ENCODE measurements around the gene FAM187B.

FAM187B gene

DNA sequence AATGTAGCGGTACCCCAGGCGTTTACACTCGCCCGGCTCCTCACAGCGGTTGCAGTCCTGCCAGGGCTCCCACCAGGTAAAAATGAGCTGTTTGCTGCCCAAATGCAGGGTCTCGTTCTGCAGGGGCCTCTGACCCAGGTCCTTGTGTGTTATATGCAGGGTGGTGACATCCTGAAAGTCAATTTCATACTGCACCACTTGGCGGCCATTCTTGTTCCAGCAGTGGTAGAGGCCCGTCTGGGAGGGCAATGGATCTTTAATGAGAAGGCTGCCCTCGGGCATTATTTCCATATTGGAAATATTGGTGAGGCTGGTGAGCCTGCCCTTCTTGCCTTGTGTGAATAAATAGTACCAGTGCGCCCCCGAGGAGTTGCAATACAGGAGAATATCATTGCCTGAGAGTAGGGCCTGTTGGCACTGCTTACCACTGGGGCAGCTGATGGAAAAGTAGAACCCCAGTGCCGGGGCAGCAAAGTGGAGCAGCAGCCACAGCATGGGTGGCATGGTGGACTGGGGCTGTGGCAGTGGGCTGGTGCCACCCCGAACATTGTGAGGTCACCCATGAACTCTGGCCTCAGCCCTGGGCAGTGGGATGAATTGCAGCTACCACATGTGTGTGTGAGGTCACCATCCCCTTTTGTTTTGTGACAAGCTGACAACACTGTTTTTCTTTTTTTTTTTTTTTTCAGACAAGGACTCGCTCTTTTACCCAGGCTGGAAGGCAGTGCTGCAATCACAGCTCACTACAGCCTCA lies at the start of gene FAM187B:
Gene FAM187B, minus strand, starts transcription at position 563 of the 754 bp plus-strand sequence. Its CDS starts 59 bp downstream, at position 504.
- Histone ChIP-seq H3F3A (ENCODE audit: insufficient read depth, low read length) (no peaks in the 10 kb centered on the region), H3K9ac (ENCODE audit: low read length) (no peak within 1 kb of the TSS), H3K27ac (ENCODE audit: low read depth, low read length, poor library complexity, severe bottlenecking) (no peak within 1 kb of the TSS), H2AFZ (ENCODE audit: low read length) (no peak within 1 kb of the TSS), H3K4me1 (ENCODE audit: insufficient read depth, low read length, severe bottlenecking) (peaks cover 20% of the 10 kb centered on the region), H3K79me2 (ENCODE audit: insufficient read depth, low read length) (no peaks in the 10 kb centered on the region), H3K9me3 (ENCODE audit: low read length) (no peaks in the 10 kb centered on the region), H3K36me3 (ENCODE audit: insufficient read depth, low read length) (no peaks in the 10 kb centered on the region; the same call in 1 of the 2 replicates), H4K20me1 (ENCODE audit: insufficient read depth, low read length) (no peaks in the 10 kb centered on the region), H3K4me2 (ENCODE audit: low read length) (no peak within 1 kb of the TSS), H3K9me2 (ENCODE audit: low read depth, low read length) (no peaks in the 10 kb centered on the region), H3K4me3 (ENCODE audit: low read depth, low read length, poor library complexity, severe bottlenecking) (no peak within 1 kb of the TSS), H3K27me3 (ENCODE audit: insufficient read depth, low read length) (peaks cover 7% of the 10 kb centered on the region; the same call in 1 of the 2 replicates)
- TF ChIP-seq EZH2 (IDR thresholded peaks at IDR 0.05; ENCODE audit: borderline replicate concordance, low read length), result no peak
- TF ChIP-seq CTCF (IDR thresholded peaks at IDR 0.05; ENCODE audit: low read length), result peak; percentile 5; the same call in 1 of the 2 replicates

DNA sequence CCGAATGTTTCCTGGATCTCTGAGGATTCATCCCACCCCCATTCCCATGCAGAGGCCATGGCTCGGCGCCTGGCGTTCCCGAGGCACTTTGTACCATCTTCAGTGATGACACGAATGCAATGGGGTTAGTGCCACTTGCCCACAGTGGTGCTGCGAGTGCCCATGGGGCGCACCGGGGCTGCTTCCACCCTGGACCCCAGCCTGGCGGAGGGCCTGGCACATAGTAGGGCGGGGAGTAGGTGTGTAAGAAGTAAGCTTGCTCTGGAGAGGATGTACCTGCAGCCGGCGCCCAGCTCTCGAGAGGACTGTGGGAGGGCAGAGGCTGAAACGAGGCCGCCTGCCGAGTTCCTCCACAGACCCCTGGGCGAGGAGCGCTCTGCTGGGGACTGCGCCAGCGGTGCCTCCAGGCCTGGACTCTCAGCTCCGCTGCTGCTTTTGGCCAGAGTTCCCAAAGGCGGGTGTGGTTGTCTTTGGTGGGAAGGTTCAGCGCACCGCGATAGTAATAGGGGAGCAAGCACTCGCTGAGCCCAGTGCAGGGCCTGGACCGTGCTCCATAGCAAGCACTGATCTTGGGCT lies 48.3 kb upstream of the FAM187B start:
- peaks cover 71% of the 10 kb centered on the region for H3K36me3 ChIP-seq (ENCODE audit: insufficient read depth, low read length)

DNA sequence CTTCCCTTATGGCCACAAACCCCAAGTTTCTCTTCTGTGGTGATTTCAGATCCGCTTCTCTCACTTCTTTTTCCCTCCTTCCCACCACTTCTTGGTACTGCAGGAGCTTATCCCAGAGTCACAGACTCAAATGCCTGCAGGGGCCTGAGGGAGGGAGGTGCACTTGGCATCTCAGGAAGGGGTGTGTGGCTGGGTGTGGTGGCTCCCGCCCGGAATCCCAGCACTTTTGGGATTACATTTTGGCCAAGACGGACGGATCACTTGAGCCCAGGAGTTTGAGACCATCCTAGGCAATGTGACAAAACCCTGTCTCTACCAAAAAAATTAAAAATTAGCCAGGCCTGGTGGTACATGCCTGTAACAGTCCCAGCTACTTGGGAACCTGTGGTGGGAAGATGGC lies 45.8 kb upstream of the FAM187B start:
- peaks cover 86% of the 10 kb centered on the region for H3K36me3 ChIP-seq (ENCODE audit: insufficient read depth, low read length)
- no peak overlapping the region for H2AFZ ChIP-seq (ENCODE audit: low read length)
- no peak overlapping the region for H3K27ac ChIP-seq (ENCODE audit: low read depth, low read length, poor library complexity, severe bottlenecking)
- H3K27me3 ChIP-seq (ENCODE audit: insufficient read depth, low read length), result no peaks in the 10 kb centered on the region
- H3K9me3 ChIP-seq (ENCODE audit: low read length), result no peaks in the 10 kb centered on the region
- H3K4me3 ChIP-seq (ENCODE audit: low read depth, low read length, poor library complexity, severe bottlenecking), result no peak overlapping the region
- H3F3A ChIP-seq (ENCODE audit: insufficient read depth, low read length), result no peaks in the 10 kb centered on the region
- no peak overlapping the region for H3K4me2 ChIP-seq (ENCODE audit: low read length)
- H3K79me2 ChIP-seq (ENCODE audit: insufficient read depth, low read length), result no peaks in the 10 kb centered on the region
- no peaks in the 10 kb centered on the region for H4K20me1 ChIP-seq (ENCODE audit: insufficient read depth, low read length)
- no peak overlapping the region for H3K9ac ChIP-seq (ENCODE audit: low read length)
- no peak for TF ChIP-seq EZH2 (IDR thresholded peaks at IDR 0.05; ENCODE audit: borderline replicate concordance, low read length)
- H3K9me2 ChIP-seq (ENCODE audit: low read depth, low read length), result no peaks in the 10 kb centered on the region
- peaks cover 6% of the 10 kb centered on the region for H3K4me1 ChIP-seq (ENCODE audit: insufficient read depth, low read length, severe bottlenecking)

More for the DNA sequence above, 48.3 kb upstream of the FAM187B start:
- H3K4me2 ChIP-seq (ENCODE audit: low read length), result no peak overlapping the region
- H3K27ac ChIP-seq (ENCODE audit: low read depth, low read length, poor library complexity, severe bottlenecking), result no peak overlapping the region
- no peaks in the 10 kb centered on the region for H3K27me3 ChIP-seq (ENCODE audit: insufficient read depth, low read length)
- TF ChIP-seq CTCF (IDR thresholded peaks at IDR 0.05; ENCODE audit: low read length), result no peak
- no peak for TF ChIP-seq EZH2 (IDR thresholded peaks at IDR 0.05; ENCODE audit: borderline replicate concordance, low read length)
- no peaks in the 10 kb centered on the region for H3K9me2 ChIP-seq (ENCODE audit: low read depth, low read length)
- H3K9me3 ChIP-seq (ENCODE audit: low read length), result no peaks in the 10 kb centered on the region
- H3K4me3 ChIP-seq (ENCODE audit: low read depth, low read length, poor library complexity, severe bottlenecking), result no peak overlapping the region
- H2AFZ ChIP-seq (ENCODE audit: low read length), result no peak overlapping the region
- no peaks in the 10 kb centered on the region for H3K79me2 ChIP-seq (ENCODE audit: insufficient read depth, low read length)
- H3K9ac ChIP-seq (ENCODE audit: low read length), result no peak overlapping the region
- H3K4me1 ChIP-seq (ENCODE audit: insufficient read depth, low read length, severe bottlenecking), result peaks cover 3% of the 10 kb centered on the region
- no peaks in the 10 kb centered on the region; the same call in 1 of the 2 replicates for H3F3A ChIP-seq (ENCODE audit: insufficient read depth, low read length)
- H4K20me1 ChIP-seq (ENCODE audit: insufficient read depth, low read length), result no peaks in the 10 kb centered on the region
